Measurements from ENCODE around the gene IBSP. TPM values are rescaled to one million over a fixed set of nuclear protein-coding genes. Genes with fewer than 3 reads are reported as not detected.

The IBSP gene
- total and polyA plus RNA-seq, 11 donors = 0.19 to 0.50 TPM; not detected in 9

DNA sequence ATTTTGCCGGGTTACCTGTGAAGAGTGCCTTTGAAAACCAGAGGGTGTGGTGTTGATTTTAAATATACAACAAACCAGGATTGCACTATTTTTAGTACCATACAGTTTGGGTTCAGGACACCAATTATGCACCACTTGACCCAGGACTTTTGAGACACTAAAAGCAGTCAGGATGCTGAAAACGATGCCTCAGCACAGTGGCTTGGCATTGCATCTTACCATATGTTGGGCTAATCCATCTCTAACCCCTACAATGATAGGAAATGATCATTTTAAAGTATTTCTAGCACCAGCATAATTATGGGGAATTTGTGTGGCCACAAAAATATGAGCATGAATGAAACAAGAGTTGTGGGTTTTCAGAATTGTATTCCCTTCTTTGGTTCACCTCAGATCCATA is 4.1 kb downstream of the IBSP start:
- WGBS, 4 donors = 74 to 86% (median 84%) methylated on average over 2 of the region's 2 CpGs
- ATAC-seq = no peak
- Histone ChIP-seq H3K27me3 (no peaks in the 10 kb centered on the region), H3K4me3 (no peak overlapping the region), H3K27ac (no peak overlapping the region), H3K4me1 (peaks cover 0 to 6% (median 0%) of the 10 kb centered on the region in 12 donors), H3K9me3 (no peaks in the 10 kb centered on the region), H3K36me3 (no peaks in the 10 kb centered on the region)
- TF ChIP-seq POLR2A (IDR thresholded peaks at IDR 0.05) = no peak
- TF ChIP-seq, protein P1, sequence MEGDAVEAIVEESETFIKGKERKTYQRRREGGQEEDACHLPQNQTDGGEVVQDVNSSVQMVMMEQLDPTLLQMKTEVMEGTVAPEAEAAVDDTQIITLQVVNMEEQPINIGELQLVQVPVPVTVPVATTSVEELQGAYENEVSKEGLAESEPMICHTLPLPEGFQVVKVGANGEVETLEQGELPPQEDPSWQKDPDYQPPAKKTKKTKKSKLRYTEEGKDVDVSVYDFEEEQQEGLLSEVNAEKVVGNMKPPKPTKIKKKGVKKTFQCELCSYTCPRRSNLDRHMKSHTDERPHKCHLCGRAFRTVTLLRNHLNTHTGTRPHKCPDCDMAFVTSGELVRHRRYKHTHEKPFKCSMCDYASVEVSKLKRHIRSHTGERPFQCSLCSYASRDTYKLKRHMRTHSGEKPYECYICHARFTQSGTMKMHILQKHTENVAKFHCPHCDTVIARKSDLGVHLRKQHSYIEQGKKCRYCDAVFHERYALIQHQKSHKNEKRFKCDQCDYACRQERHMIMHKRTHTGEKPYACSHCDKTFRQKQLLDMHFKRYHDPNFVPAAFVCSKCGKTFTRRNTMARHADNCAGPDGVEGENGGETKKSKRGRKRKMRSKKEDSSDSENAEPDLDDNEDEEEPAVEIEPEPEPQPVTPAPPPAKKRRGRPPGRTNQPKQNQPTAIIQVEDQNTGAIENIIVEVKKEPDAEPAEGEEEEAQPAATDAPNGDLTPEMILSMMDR (IDR thresholded peaks at IDR 0.05) = no peak
- intact Hi-C loops (cut with DNase I) = no loop called here
- DNase-seq = no peak

DNA sequence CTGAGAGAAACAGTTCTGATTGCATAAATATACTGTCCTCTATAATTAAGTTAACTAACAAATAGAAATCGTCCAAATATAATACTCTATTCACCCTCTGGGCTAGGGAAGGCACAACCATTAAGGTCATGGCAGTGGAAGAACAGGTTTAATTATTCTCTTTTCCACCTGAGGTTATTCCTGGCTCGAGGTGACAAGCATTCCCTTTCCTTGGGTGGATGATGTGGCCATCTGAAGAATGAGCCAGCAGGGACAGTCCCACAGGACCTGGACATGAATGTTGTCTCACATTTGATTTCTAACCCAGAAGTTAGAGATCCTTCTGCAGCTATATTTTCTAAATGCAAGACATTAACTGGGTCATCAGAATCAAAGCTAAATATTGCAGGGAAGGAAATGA is 5.5 kb downstream of the IBSP start:
- H3K27ac ChIP-seq = no peak overlapping the region
- ATAC-seq = no peak
- H3K4me1 ChIP-seq = peaks cover 0 to 6% (median 0%) of the 10 kb centered on the region in 12 donors
- TF ChIP-seq POLR2A (IDR thresholded peaks at IDR 0.05) = no peak
- TF ChIP-seq, protein P1 (IDR thresholded peaks at IDR 0.05) = no peak
- H3K36me3 ChIP-seq = no peaks in the 10 kb centered on the region
- DNase-seq = no peak
- no peaks in the 10 kb centered on the region for H3K9me3 ChIP-seq
- H3K4me3 ChIP-seq = no peak overlapping the region
- no peaks in the 10 kb centered on the region for H3K27me3 ChIP-seq
- intact Hi-C loops (cut with DNase I) = no loop called here
- WGBS, 4 donors = 49 to 60% (median 57%) methylated on average over 2 of the region's 2 CpGs

DNA sequence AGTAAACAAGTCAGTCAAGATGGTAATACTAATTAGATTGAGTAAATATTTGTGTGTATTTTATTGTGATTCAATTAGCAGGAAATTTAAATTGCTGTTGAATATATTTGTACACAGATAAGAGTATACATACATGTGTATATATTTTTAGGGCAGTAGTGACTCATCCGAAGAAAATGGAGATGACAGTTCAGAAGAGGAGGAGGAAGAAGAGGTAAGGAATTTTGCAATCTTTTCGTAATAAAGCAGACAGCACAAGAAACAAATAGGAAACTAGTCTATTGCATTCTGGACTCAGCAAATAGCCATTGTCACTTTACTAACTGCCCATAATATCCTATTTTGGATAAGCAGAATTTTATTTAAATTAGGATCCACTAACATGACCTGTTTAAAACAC is 6.6 kb downstream of the IBSP start:
- H3K27ac ChIP-seq = no peak overlapping the region
- DNase-seq (no peak), ATAC-seq (no peak)
- no peaks in the 10 kb centered on the region for H3K9me3 ChIP-seq
- 68 to 83% (median 74%) methylated on average over 2 of the region's 2 CpGs for WGBS, 4 donors
- no peaks in the 10 kb centered on the region for H3K27me3 ChIP-seq
- TF ChIP-seq, protein P1 (IDR thresholded peaks at IDR 0.05) = no peak
- TF ChIP-seq POLR2A (IDR thresholded peaks at IDR 0.05) = no peak
- peaks cover 0 to 6% (median 0%) of the 10 kb centered on the region in 12 donors for H3K4me1 ChIP-seq
- intact Hi-C loops (cut with DNase I) = no loop called here
- H3K36me3 ChIP-seq = no peaks in the 10 kb centered on the region
- H3K4me3 ChIP-seq = no peak overlapping the region

DNA sequence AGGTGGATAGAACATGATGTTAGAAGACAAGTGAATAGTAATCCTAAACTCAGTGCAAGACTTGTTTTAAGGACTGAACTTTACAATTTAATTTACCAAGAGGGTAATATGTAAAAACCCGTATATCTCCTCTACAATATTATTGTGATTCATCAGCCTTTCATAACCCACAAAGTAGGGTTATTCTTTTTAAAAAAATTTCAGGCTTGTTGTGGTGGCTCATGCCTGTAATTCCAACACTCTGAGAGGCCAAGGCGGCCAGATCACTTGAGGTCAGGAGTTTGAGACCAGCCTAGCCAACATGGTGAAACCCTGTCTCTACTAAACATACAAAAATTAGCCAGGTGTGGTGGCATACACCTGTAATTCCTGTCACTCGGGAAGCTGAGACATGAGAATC is 7.2 kb downstream of the IBSP start:
- no peaks in the 10 kb centered on the region for H3K27me3 ChIP-seq
- H3K36me3 ChIP-seq = no peaks in the 10 kb centered on the region
- no peaks in the 10 kb centered on the region for H3K9me3 ChIP-seq
- TF ChIP-seq, protein P1 (IDR thresholded peaks at IDR 0.05) = no peak
- no peak for TF ChIP-seq POLR2A (IDR thresholded peaks at IDR 0.05)
- H3K4me1 ChIP-seq = peaks cover 0 to 6% (median 0%) of the 10 kb centered on the region in 12 donors
- no peak overlapping the region for H3K27ac ChIP-seq
- no peak overlapping the region for H3K4me3 ChIP-seq
- intact Hi-C loops (cut with DNase I) = no loop called here
- DNase-seq (no peak), ATAC-seq (no peak)
- WGBS, 4 donors = 90 to 94% (median 93%) methylated on average over 3 of the region's 3 CpGs

Measured in heart left ventricle (tissue), 16 donors.